ENCODE data around the gene FILIP1.
"Not testable (repeated sequence)": the region's sequence is repeated elsewhere in the genome, so short reads cannot be mapped to it uniquely, and the experiment has no call there.

DNA sequence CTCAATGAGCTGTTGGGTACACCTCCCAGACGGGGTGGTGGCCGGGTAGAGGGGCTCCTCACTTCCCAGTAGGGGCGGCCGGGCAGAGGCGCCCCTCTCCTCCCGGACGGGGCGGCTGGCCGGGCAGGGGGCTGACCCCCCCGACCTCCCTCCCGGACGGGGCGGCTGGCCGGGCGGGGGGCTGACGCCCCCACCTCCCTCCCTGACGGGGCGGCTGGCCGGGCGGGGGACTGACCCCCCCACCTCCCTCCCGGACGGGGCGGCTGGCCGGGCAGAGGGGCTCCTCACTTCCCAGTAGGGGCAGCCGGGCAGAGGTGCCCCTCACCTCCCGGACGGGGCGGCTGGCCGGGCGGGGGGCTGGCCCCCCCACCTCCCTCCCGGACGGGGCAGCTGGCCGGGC is 52.1 kb downstream of the FILIP1 start:
- TF ChIP-seq, protein P1, sequence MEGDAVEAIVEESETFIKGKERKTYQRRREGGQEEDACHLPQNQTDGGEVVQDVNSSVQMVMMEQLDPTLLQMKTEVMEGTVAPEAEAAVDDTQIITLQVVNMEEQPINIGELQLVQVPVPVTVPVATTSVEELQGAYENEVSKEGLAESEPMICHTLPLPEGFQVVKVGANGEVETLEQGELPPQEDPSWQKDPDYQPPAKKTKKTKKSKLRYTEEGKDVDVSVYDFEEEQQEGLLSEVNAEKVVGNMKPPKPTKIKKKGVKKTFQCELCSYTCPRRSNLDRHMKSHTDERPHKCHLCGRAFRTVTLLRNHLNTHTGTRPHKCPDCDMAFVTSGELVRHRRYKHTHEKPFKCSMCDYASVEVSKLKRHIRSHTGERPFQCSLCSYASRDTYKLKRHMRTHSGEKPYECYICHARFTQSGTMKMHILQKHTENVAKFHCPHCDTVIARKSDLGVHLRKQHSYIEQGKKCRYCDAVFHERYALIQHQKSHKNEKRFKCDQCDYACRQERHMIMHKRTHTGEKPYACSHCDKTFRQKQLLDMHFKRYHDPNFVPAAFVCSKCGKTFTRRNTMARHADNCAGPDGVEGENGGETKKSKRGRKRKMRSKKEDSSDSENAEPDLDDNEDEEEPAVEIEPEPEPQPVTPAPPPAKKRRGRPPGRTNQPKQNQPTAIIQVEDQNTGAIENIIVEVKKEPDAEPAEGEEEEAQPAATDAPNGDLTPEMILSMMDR (conservative IDR thresholded peaks at IDR 0.05; ENCODE audit: low read length), result not testable (repeated sequence)
- TF ChIP-seq EZH2phosphoT487 (IDR thresholded peaks at IDR 0.05; ENCODE audit: borderline replicate concordance), result not testable (repeated sequence)

All from Loucy (cell line).